ENCODE measurements around the gene CACNA1I.

Gene CACNA1I

GRCh38 chr22:39651053-39651996 lies 80.8 kb downstream of the CACNA1I start:
- no peak for DNase-seq (ENCODE audit: low spot score)

DNA sequence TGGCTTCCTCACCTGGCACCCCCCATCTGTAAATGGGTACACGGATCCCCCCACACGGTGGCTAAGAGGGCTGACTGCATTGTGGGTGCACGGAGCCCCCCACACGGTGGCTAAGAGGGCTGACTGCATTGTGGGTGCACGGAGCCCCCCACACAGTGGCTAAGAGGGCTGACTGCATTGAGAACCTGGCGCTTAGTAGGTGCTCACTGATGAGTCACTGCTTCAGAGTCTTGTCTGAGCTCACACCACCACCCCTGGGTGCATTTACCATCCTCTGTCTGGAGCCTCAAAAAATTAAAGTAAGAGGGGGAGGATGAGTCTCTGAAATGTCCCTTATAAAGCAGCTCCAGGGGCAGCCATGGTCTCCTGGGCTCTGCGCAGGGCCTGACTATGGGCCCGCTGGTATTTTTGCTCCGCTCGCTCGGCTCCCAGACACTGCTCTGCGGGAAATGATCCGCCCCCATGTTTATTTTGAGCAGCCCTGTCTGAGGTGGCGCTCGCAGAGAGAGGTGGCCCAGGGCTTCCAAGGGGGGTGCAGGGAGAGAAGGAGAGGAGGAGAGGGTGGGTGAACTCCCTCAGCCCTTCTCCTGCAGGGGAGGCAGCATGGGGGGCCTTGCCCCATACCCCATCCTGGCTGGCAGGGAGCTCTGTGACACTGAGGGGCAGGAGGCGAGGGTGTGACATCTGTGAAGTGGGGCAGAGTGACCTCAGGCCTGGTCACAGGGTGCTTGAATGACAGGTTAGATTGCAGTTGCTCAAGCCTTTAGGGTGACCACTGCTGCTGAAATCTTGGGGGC lies 82.6 kb downstream of the CACNA1I start:
- DNase-seq (ENCODE audit: low spot score) = no peak

DNA sequence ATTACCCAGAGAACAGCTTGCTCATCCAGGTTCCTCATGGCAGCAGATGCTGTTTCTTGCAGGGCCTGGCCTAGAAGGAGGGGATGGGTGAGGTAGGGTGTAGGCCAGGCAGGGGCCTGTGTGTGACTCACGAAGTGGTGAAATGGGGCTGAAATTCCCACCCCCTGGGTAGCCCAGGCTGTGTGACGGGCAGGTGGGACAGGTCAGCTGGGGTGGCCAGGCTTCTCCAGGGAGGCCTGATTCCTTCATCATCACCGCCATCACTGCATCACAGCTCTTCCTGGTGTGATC lies 83.2 kb downstream of the CACNA1I start:
- no peak for DNase-seq (ENCODE audit: low spot score)

DNA sequence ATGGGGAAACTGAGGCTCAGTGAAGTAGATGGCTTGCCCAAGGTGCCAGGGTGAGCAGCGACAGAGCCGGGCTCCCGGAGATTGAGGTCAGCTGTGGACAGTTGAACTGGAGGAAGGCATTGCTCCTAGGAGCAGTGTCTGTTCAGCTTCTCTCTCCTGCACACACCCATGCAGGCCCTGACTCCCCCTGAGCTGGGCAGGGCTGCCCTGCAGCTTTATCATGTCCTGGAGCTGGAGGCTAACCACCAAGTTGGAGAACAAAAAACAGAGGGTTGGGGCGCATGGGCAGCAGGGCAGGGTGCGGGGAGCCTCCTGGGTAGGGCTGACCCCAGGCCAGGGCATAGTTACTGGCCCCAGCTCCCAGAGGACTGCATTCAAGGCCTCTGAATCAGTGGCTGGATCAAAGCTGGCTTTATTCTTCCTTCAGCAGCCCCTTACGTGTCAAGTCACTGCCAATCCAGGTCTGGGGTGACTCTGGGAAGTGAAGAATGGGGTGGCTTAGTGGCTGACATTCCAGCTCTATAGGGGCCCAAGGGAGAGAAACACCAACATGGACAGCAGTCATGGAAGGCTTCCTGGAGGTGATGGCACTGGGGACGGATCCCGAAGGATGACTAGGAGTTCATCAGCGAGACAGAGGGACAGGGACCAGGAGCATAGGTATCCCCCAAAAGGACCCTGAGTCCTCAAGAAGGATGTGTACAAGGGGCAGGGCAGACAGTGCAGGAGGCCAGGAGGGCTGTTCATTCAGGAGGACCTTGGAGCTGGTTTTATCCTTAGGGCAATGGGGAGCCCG lies 83.8 kb downstream of the CACNA1I start:
- DNase-seq (ENCODE audit: low spot score) = no peak

DNA sequence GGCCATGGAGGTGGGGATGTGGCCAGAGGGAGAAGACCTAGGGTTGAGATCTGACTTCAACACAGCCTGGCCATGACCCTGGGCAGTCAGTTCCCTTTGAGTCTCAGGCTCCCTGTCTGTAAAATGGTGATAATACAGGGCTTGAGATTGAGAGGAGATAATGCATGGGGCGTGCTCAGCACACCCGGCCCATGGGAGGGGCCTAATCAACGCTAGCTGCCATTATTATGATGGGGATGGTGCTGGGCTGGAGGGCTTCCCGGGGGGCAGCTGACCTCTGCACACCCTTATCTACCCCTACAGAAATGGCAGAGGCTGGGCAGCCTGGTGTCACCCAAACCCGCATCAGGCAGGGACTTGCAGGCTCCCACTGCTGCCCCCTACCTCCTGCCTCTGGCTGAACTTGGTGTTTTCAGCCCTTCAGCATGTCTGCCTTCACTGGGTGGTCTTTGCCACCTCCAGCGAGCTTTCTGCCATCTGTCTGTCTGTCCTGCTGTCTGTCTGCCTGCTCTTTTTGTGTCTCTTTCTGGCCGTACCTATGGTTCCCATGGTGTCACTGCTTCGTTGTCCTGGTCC lies 84.5 kb downstream of the CACNA1I start:
- no peak for DNase-seq (ENCODE audit: low spot score)

DNA sequence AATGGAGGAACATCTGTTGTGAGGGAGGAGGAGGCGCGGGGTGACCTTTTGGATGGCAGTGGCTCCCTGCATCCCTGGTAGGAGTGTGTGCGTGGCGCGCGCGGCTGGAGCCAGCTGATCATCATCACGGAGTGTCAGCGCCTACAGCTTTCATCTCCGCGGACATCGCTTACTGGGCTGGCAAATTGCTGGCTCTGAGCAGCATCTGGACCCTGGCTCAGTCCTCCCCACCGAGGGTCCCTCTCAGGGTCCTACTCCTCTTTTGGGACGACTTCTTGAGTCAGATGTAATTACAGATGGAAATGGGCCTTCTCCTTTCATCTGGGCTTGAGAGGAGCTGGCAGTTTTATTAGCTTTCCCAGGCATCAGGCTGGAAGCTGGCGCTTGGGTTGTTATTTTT lies 85.3 kb downstream of the CACNA1I start:
- DNase-seq (ENCODE audit: low spot score) = no peak

- DNase-seq (ENCODE audit: low spot score) = no peak
Measured at GRCh38 chr22:39656495-39657490, 86.2 kb downstream of the CACNA1I start.

GRCh38 chr22:39658367-39658766 lies 87.8 kb downstream of the CACNA1I start:
- DNase-seq (ENCODE audit: low spot score) = no peak

GRCh38 chr22:39658806-39659463 lies 88.4 kb downstream of the CACNA1I start:
- no peak for DNase-seq (ENCODE audit: low spot score)

GRCh38 chr22:39661501-39661841 lies 90.9 kb downstream of the CACNA1I start:
- DNase-seq (ENCODE audit: low spot score) = no peak

- no peak for DNase-seq (ENCODE audit: low spot score)
Measured at GRCh38 chr22:39661842-39662685, 91.5 kb downstream of the CACNA1I start.

GRCh38 chr22:39662686-39663052 lies 92.1 kb downstream of the CACNA1I start:
- DNase-seq (ENCODE audit: low spot score) = no peak

GRCh38 chr22:39663751-39664150 lies 93.2 kb downstream of the CACNA1I start:
- DNase-seq (ENCODE audit: low spot score) = no peak

DNA sequence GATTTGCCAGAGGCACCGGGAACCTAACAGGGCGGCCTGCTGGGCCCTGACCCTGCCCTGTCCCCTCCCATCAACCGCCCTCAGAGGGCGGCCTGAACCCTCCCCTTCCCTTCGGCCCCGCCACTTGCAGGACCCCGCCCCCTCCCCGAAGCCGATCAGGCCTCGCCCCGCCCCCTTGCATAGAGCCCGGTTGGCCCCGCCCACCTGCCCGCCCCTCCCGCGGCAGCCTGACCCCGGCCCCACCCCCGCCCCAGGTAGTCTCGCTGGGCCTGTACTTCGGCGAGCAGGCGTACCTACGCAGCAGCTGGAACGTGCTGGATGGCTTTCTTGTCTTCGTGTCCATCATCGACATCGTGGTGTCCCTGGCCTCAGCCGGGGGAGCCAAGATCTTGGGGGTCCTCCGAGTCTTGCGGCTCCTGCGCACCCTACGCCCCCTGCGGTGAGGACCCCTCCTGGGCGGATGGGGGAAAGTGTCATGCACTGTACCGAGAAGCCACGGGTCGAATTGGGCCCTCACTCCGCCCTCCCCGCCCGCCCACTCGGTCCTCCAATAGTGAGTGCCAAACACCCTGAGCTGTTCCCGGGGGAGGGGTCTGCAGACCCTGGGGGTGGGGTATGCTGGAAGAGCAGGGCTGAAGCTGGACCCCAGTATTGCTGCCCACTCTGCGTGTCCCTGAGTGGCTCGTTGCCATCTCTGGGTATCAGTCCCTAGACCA lies 94.1 kb downstream of the CACNA1I start:
- no peak for DNase-seq (ENCODE audit: low spot score)

- DNase-seq (ENCODE audit: low spot score) = peak; percentile 40
Measured at GRCh38 chr22:39665229-39665628, 94.7 kb downstream of the CACNA1I start.

DNA sequence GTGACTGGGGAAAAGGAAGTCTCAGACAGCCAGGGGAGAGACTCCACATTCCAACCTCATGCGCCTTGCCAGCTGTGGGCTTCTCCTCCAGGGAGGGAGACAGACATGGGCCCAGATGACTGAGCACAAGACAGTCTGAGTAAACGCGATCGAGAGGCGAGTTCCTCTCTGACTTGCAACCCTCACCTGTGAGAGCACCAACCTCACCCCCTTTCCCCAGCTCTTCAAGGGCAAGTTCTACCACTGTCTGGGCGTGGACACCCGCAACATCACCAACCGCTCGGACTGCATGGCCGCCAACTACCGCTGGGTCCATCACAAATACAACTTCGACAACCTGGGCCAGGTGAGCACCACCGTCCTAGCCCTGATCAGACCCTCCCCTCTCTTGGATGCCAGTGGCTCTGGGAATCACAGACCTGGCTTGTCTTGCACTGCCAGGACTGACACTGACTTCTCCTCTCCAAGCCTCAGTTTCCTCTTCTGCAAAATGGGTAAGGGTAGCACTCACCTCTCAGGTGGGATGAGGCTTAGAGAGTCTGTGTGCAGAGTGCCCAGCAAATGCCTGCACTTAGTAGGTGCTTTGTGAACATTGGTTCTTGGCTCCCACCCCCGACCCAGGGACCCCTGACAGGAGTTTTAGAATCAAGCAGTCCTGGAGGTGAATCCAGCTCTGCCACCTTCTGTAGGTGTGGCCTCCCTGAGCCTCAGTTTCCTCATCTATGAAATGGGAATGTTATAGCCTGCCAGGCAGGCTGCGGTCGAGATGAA lies 95.3 kb downstream of the CACNA1I start:
- no peak for DNase-seq (ENCODE audit: low spot score)

GRCh38 chr22:39666495-39666894 lies 95.9 kb downstream of the CACNA1I start:
- no peak for DNase-seq (ENCODE audit: low spot score)

GRCh38 chr22:39666926-39667325 lies 96.4 kb downstream of the CACNA1I start:
- DNase-seq (ENCODE audit: low spot score) = no peak
